Endothelial cell of umbilical vein (primary cell): ENCODE results near the gene TRMT11. TPM values are rescaled to one million over a fixed set of nuclear protein-coding genes. Genes with fewer than 3 reads are reported as not detected.

ENCODE experiments used
- BruUV-seq: library from RNA; stranded (reverse); fragments of 400-500 nt; replicated peaks from 2 replicates; lab custom pipeline; 2021; lab: Mats Ljungman, UMichigan
- CTCF ChIA-PET: fragments of 300-600, 350-600 bp; sonication (Branson Sonifier 250); formaldehyde crosslinking; loops from one replicate; lab custom pipeline; 2021; ENCODE audit warnings: antibody characterized with exemption, inconsistent platforms; lab: Charles Lee
- POLR2A ChIA-PET: fragments of 300-600, 350-600 bp; sonication (Branson Sonifier 250); formaldehyde crosslinking; loops from one replicate; lab custom pipeline; 2021; ENCODE audit warnings: antibody characterized with exemption, inconsistent platforms; lab: Charles Lee
- DNase-seq: peaks from one replicate; pipeline ENCODE4 v3.0.0-alpha.2; 2011; ENCODE audit warnings: low read depth, low spot score
- FAIRE-seq: peaks from 2 replicates; lab custom pipeline; 2011; peaks lifted over from hg19 to GRCh38; lab: Jason Lieb, UNC
- H2AFZ ChIP-seq: 2 replicates; pipeline ENCODE4 v1.6.0; 2012; ENCODE audit warnings: low read depth, low read length, control low read depth, inconsistent platforms
- H3K27ac ChIP-seq: 2 replicates; pipeline ENCODE4 v1.5.1; 2011; ENCODE audit warnings: low read depth, mild to moderate bottlenecking, control low read depth, low read length, moderate library complexity; ENCODE audit not compliant: insufficient read depth
- H3K27me3 ChIP-seq, 2 experiments: 2 replicates each; pipeline versions ENCODE4 v1.6.0 to v1.6.1; 2011; ENCODE audit warnings: low read length in 2 of 2, mixed read lengths in 1 of 2; ENCODE audit not compliant: control insufficient read depth in 2 of 2, insufficient read depth in 2 of 2
- H3K36me3 ChIP-seq, 2 experiments: 2 replicates in 1 of 2; 3 replicates in 1 of 2; pipeline ENCODE4 v1.5.1; 2011; ENCODE audit warnings: low read length in 2 of 2, mild to moderate bottlenecking in 1 of 2, moderate library complexity in 1 of 2; ENCODE audit not compliant: control insufficient read depth in 2 of 2, insufficient read depth in 2 of 2; ENCODE audit errors: extremely low read depth in 1 of 2
- H3K4me1 ChIP-seq: 3 replicates; pipeline ENCODE4 v1.5.1; 2011; ENCODE audit warnings: mild to moderate bottlenecking, low read length; ENCODE audit not compliant: control insufficient read depth, insufficient read depth; ENCODE audit errors: extremely low read depth
- H3K4me2 ChIP-seq: 2 replicates; pipeline ENCODE4 v1.6.1; 2011; ENCODE audit warnings: low read length, control low read depth, mixed read lengths; ENCODE audit not compliant: insufficient read depth
- H3K4me3 ChIP-seq, 3 experiments: fragments of 200-600 bp in 1 of 3; sonication (generic), shearing (Covaris generic) in 1 of 3; replicated peaks in 1 of 3; 2 replicates each; pipeline ENCODE4 v1.5.1; 2011 to 2016; ENCODE audit warnings: control low read depth in 3 of 3, low read length in 3 of 3, mild to moderate bottlenecking in 2 of 3, inconsistent platforms in 1 of 3, low read depth in 1 of 3, moderate library complexity in 1 of 3; ENCODE audit not compliant: insufficient read depth in 1 of 3
- H3K79me2 ChIP-seq: 2 replicates; pipeline ENCODE4 v1.6.0; 2012; ENCODE audit warnings: low read length, inconsistent platforms; ENCODE audit not compliant: control insufficient read depth, insufficient read depth
- H3K9ac ChIP-seq: replicated peaks from 2 replicates; pipeline ENCODE3; 2011; ENCODE audit warnings: low read length, control low read depth; ENCODE audit not compliant: insufficient read depth; ENCODE audit errors: extremely low read depth
- H3K9me1 ChIP-seq: replicated peaks from 3 replicates; pipeline ENCODE4 v1.6.0; 2011; ENCODE audit warnings: mild to moderate bottlenecking, low read length; ENCODE audit not compliant: control insufficient read depth, insufficient read depth; ENCODE audit errors: extremely low read depth
- H3K9me3 ChIP-seq: replicated peaks from 2 replicates; pipeline ENCODE4 v1.5.1; 2012; ENCODE audit warnings: low read length, inconsistent platforms; ENCODE audit not compliant: control insufficient read depth, insufficient read depth
- H4K20me1 ChIP-seq: replicated peaks from 2 replicates; pipeline ENCODE3; 2011; ENCODE audit warnings: mild to moderate bottlenecking, low read length; ENCODE audit not compliant: control insufficient read depth, insufficient read depth; ENCODE audit errors: extremely low read depth
- CTCF ChIP-seq, 2 donors: IDR thresholded peaks; 1 replicate in 1 of 2; 2 replicates in 1 of 2; pipeline ENCODE4 v1.5.1; 2011; ENCODE audit warnings: low read length in 2 of 2, mild to moderate bottlenecking in 2 of 2, moderate library complexity in 2 of 2, control low read depth in 1 of 2, inconsistent platforms in 1 of 2, low read depth in 1 of 2; ENCODE audit not compliant: insufficient read depth in 1 of 2; ENCODE audit errors: extremely low read depth in 1 of 2
- EZH2 ChIP-seq: IDR thresholded peaks from 2 replicates; pipeline ENCODE4 v1.6.1; 2012; ENCODE audit warnings: borderline replicate concordance, low read depth, mild to moderate bottlenecking, moderate library complexity, low read length, inconsistent platforms; ENCODE audit not compliant: severe bottlenecking
- FOS ChIP-seq: IDR thresholded peaks from 2 replicates; pipeline ENCODE4 v1.6.1; 2011; ENCODE audit warnings: mild to moderate bottlenecking, low read length, moderate library complexity, borderline replicate concordance; ENCODE audit not compliant: insufficient read depth
- GATA2 ChIP-seq: IDR thresholded peaks from 2 replicates; pipeline ENCODE4 v1.7.0; 2011; ENCODE audit warnings: low read depth, mild to moderate bottlenecking, moderate library complexity, mixed read lengths, low read length; ENCODE audit not compliant: insufficient read length, insufficient read depth
- JUN ChIP-seq: IDR thresholded peaks from 2 replicates; pipeline ENCODE4 v1.6.1; 2011; ENCODE audit warnings: borderline replicate concordance, low read depth; ENCODE audit not compliant: insufficient read length, insufficient read depth
- MAX ChIP-seq: IDR thresholded peaks from 2 replicates; pipeline ENCODE4 v1.6.1; 2011; ENCODE audit not compliant: insufficient read depth, insufficient read length
- MYC ChIP-seq: IDR thresholded peaks from one replicate; pipeline ENCODE4 v1.6.1; 2011; ENCODE audit warnings: mild to moderate bottlenecking, low read depth, low read length
- POLR2A ChIP-seq: IDR thresholded peaks from 2 replicates; pipeline ENCODE4 v1.6.1; 2012; ENCODE audit warnings: low read depth, mild to moderate bottlenecking, control low read depth, low read length
- POLR2AphosphoS5 ChIP-seq: IDR thresholded peaks from 2 replicates; pipeline ENCODE4 v1.6.1; 2012; ENCODE audit warnings: low read depth, mild to moderate bottlenecking, control low read depth, low read length, moderate library complexity; ENCODE audit not compliant: insufficient read depth
- dilution Hi-C: fragments of 300-500 bp; cut with MboI; formaldehyde crosslinking; loops from one replicate; pipeline ENCODE4 v1.15.0; 2019; ENCODE audit warnings: low sequenced_read_pairs; ENCODE audit not compliant: extremely low pct_ligation_motif_present
- intact Hi-C: fragments of 100-400 bp; cut with micrococcal nuclease; formaldehyde crosslinking; loops from one replicate; pipeline ENCODE4 v1.10.0; 2022
- polyA plus RNA-seq, 4 experiments: library from polyadenylated mRNA; depleted of rRNA in 3 of 4; stranded (reverse) in 3 of 4; unstranded in 1 of 4; fragments of >200 nt; gene quantifications; 2 replicates each; pipeline versions ENCODE4 v1.2.1 to v1.2.3, GENCODE V29; 2011 to 2012; ENCODE audit warnings: missing spikeins in 1 of 4
- total RNA-seq: library from RNA; stranded (reverse); gene quantifications from 2 replicates; pipeline ENCODE4 v1.2.3, GENCODE V29; 2021

The TRMT11 gene
- total and polyA plus RNA-seq, 2 donors (not counting 3 experiments of a cell fraction or from before 2014, with no cell fraction given), result 5.1 to 10.7 TPM

DNA sequence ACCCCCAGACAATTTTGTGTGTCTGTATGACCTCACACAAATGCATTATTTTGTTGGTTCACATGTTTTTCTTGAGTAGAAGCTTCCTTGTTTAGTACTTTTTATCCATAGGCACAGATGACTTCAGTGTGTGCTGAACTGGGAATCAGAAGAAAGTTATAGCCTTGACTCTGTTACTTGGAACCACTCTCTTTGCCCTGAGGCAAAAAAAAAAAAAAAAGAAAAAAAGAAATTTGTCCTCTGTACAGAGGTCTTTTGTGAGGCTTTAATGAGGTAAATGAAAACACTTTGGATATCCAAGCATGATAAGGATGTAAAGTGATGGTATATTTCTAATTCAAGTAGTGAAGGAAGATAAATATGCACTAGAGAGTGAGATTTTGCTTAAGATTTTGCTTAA, 51.9 kb downstream of the TRMT11 start:
- BruUV-seq, result no TSS peak
- H3K36me3 ChIP-seq, result peaks cover 0 to 6% of the 10 kb centered on the region in 2 experiments
- DNase-seq (no peak), FAIRE-seq (no peak)
- no peak overlapping the region for H3K9ac ChIP-seq
- intact Hi-C loops (no loop called here), dilution Hi-C loops (no loop called here)
- no peak overlapping the region for H2AFZ ChIP-seq
- H3K27me3 ChIP-seq, result no peaks in the 10 kb centered on the region
- no peaks in the 10 kb centered on the region for H3K9me3 ChIP-seq
- POLR2A ChIA-PET, result no interaction called here
- no peaks in the 10 kb centered on the region for H4K20me1 ChIP-seq
- peaks cover 3% of the 10 kb centered on the region for H3K9me1 ChIP-seq
- CTCF ChIA-PET, result interaction anchor here (0.7 kb wide), 1 partner anchor 1489 kb away, joined by 4 read pairs; no protein-coding TSS in a partner anchor
- no peak for TF ChIP-seq CTCF (IDR thresholded peaks at IDR 0.05; ENCODE audit: extremely low read depth in 1 of 2, insufficient read depth in 1 of 2, low read depth in 1 of 2, low read length in 2 of 2)
- no peak for TF ChIP-seq MYC
- TF ChIP-seq EZH2, result no peak
- no peak for TF ChIP-seq POLR2AphosphoS5
- no peak for TF ChIP-seq FOS
- no peak for TF ChIP-seq MAX
- no peak for TF ChIP-seq JUN
- TF ChIP-seq GATA2, result no peak
- no peak for TF ChIP-seq POLR2A
- H3K79me2 ChIP-seq, result no peaks in the 10 kb centered on the region
- H3K27ac ChIP-seq, result no peak overlapping the region
- no peak overlapping the region for H3K4me3 ChIP-seq
- H3K4me2 ChIP-seq, result no peak overlapping the region
- H3K4me1 ChIP-seq, result peaks cover 30% of the 10 kb centered on the region
